Right lobe of liver (tissue), 4 donors: ENCODE results near the gene TLE2.

ENCODE experiments used
- CTCF ChIP-seq, 4 donors: fragments of 200-600 bp in 3 of 4; fragments of 450-650 bp in 1 of 4; IDR thresholded peaks; one replicate each; pipeline versions ENCODE4 v1.5.1 to v1.8.0; 2016 to 2022; ENCODE audit warnings: antibody characterized with exemption in 4 of 4, mild to moderate bottlenecking in 2 of 4
- POLR2A ChIP-seq: fragments of 450-650 bp; IDR thresholded peaks from one replicate; pipeline ENCODE4 v1.6.1; 2017; ENCODE audit warnings: antibody characterized with exemption, mild to moderate bottlenecking
- donor health status: DM: no; HTN: no; CAD: no.
- donor health status: DM: no; HTN: no; CAD: no.
- donor health status: DM: no; HTN: yes; CAD: no.

DNA sequence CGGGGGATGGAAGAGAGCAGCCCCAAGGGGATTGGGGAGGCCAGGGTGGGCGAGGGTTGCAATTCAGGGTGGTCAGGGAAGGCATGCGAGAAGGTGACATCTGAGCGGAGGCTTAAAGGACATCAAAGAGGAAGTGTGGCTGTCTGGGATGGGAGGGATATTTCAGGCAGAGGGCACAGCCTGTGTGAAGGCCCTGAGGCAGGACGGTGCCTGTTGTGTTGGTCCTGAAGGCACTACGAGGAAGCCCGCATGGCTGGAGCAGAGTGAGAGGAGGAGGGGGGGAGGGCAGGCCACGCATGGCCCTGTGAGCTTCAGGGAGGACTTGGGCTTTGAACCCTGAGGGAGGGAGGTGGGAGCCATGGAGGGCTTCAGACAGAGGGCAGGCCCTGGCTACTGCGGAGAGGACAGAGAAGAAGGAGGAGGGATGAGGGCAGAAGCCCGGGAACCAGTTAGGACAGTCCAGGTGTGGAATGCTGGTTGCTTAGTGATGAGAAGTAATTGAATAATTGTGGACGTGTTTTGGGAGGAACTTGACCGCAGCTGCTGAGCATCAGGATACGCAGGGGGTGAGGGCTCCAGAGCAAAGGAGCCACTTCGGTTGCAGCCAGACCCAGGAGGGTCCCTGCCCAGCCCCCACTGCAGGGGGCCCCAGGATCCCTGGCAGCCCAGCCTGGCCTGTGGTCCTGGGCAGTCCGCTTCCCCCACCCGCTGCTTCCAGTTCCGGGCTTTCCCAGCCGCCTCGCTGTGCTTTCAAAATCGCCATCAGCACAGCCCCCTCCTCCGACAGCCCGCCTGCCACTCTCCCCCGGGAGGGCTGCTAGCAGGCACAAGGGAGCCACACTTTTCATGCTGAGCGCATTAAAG lies 45.5 kb downstream of the TLE2 start:
- TF ChIP-seq CTCF (IDR thresholded peaks at IDR 0.05) = no peak
- TF ChIP-seq POLR2A = no peak
